Upper lobe of left lung (tissue), 4 donors: ENCODE measurements around the gene RGMB.
"Not testable (repeated sequence)": the region's sequence is repeated elsewhere in the genome, so short reads cannot be mapped to it uniquely, and the experiment has no call there.

Experiments used
- CTCF ChIP-seq, 6 experiments: fragments of 450-650 bp in 4 of 6; fragments of 200-600 bp in 2 of 6; sonication (generic) in 2 of 6; IDR thresholded peaks; one replicate each; pipeline ENCODE4 v1.5.1; 2016 to 2019; ENCODE audit warnings: antibody characterized with exemption in 6 of 6
- EP300 ChIP-seq, 4 donors: sonication (generic); formaldehyde crosslinking; IDR thresholded peaks; one replicate each; pipeline ENCODE4 v1.5.1; 2017; ENCODE audit warnings: antibody characterized with exemption in 4 of 4, control low read depth in 2 of 4
- POLR2A ChIP-seq, 4 donors: fragments of 450-650 bp; IDR thresholded peaks; one replicate each; pipeline ENCODE4 v1.5.1; 2016 to 2017; ENCODE audit warnings: antibody characterized with exemption in 4 of 4, mild to moderate bottlenecking in 2 of 4
- POLR2AphosphoS5 ChIP-seq, 2 donors: sonication (generic); formaldehyde crosslinking; IDR thresholded peaks; one replicate each; pipeline ENCODE4 v1.5.1; 2017; ENCODE audit warnings: antibody characterized with exemption in 2 of 2

GRCh38 chr5:98738481-98739149, 34.8 kb upstream of the RGMB start:
- TF ChIP-seq CTCF, POLR2A, POLR2AphosphoS5, EP300 (IDR thresholded peaks at IDR 0.05): not testable (repeated sequence)
